Cortex of kidney (tissue), 1 donor: ENCODE data around the gene SLX9.
"Not testable (repeated sequence)": the region's sequence is repeated elsewhere in the genome, so short reads cannot be mapped to it uniquely, and the experiment has no call there.

Experiments
- DNase-seq: peaks from one replicate; lab custom pipeline; 2025; lab: John Stamatoyannopoulos, UW

The SLX9 gene

DNA sequence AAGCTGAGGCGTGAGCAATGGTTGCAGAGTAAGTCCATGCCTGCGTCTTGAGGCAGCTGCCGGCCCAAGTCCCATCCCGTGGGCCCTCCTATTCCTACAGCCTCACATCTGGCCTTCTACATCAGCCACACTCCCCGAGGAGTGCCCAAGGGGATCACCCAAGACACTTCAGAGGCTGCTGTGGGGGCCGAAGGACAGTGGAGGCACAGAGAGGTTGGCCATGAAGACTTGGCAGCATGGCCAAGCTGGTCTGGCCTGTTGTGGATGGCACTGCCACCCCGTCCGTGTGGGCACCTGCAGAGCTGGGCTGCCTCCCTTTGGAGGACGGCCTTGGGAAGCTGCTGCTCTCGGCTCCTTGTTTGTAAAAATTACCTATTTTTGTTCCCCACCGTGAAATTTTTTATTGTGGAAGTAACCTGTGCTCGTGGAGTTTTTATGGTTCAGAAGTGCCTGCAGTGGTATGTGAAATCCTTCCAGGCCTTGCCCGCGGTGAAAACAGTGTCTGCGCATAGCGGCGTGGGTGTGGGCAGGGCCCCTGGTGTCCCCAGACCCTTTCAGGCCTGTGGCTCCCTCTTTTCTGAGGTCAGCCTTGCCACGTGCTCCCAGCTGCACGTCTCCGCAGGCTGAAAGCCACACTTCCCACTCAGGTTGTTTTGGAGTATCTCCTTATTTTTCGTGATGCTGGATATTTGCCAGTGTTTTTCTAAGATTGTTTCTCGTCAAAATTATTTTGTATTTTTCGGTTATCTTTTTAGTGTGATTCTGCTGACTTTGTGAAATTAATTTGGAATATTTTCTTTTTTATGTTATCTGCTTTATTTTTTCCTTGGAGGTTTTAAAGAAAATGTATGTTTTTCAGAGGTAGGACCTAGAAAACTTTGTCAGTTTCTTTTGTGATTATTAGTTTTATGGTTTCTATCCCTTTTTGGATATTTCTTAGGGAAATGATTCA lies 20.6 kb downstream of the SLX9 start:
- DNase-seq: no peak

GRCh38 chr21:44962403-44962966 lies 22.7 kb downstream of the SLX9 start:
- no peak for DNase-seq

DNA sequence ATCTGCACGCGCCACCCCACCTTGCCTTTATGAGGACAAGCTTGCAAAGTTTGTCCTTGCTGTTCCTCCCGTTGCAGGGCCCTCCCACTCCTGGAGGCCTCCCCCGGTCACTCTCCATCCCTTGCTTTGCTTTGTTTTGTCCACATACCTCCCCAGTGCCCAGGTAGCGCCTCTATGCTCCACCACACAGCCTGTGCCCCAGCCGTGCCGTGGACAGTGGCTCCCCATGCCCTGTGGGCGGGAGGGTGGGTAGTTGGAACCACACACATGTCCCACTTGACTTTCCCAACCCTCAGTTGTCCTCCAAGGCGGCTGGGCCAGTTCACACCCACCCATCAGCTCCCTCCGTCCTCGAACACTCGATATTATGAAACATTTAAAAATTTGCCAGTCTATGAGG lies 24.6 kb downstream of the SLX9 start:
- no peak for DNase-seq

DNA sequence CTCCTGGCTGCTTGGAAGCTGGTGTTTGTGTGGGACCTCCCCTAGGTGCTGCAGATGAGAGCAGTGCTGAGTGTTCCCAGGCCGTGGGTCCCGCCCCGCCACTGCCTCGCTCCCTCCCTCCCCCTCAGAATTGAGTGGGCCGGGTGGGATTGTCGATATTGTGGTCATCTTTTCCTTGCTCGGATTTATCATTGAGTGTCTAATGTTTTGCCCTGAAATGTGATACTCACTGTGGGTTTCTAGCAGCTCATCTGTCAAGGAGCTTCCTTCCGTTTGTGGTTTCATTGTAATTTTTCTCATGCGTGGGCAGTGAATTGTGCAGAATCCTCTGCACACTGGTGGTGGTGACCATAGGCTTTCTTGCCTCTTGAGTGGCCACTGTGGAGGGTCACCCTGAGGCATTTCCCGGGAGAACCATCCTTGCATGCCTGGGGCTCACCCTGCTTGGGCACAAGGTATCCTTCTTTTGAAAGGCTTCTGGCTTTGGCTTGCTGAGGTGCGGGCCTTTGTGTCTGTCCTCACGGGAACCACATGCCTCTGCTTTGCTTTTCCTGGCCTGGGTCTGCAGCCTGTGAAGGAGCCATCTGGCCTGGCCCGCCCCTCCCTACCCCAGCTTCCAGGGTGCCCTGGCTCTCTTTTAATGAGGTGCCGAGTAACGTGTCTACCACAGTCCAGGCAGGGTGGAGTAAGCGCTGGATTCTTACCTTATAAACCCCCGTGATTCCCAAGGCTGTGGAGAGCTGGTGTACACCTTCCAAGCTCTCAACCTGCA lies 25.6 kb downstream of the SLX9 start:
- DNase-seq: no peak

DNA sequence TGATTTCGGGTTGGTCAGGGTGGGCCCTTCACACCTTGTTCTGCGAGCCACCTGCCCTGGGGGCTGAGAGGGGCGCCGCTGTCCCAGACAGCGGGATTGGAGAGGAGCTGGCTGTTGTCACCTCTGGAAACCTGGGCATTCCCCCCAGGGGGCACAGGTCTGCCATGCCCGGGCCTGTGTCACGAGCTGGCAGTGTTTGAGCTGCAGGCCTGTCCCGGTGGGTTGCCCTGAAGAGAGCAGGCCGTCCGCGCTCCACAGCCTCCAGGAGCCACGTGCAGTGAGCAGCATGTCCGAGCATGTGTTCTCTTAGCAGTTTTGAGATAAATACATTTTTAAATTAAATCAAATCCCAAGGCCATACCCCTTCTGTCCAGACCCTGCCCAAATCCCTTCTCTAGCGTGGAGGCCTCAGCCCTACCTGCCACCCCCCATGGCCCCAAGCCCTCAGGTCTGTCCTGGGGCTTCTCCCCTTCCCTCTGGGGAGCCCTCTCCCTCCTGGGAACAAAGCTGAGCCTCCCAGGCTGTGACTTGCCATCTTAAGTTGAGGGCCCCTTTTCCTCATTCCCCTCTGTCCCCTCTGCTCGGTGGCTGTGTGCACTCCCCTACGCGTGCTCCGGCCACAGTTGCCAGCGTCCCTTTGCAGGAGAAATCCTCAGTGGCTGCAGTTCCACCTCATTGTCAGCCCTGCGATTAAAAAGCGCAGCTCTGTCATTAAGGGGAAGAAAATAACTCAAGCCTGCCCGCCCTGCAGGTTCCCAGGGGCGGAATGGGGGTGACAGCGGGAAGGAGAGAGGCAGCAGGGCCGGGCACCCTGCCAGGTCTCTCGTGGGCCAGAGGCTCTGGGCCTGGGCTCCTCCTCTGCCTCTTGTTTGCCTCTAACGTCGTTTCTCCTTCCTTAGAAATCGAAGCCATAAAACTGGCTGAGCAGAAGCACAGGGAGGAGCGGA lies 26.6 kb downstream of the SLX9 start:
- DNase-seq: no peak

- no peak for DNase-seq
These were observed 27.5 kb downstream of the SLX9 start for GRCh38 chr21:44967082-44968047.

GRCh38 chr21:44969066-44969670 lies 29.3 kb downstream of the SLX9 start:
- no peak for DNase-seq

GRCh38 chr21:44969931-44970755 lies 30.3 kb downstream of the SLX9 start:
- DNase-seq: no peak

GRCh38 chr21:44970766-44971671 lies 31.2 kb downstream of the SLX9 start:
- no peak for DNase-seq

GRCh38 chr21:44971672-44971995 lies 31.8 kb downstream of the SLX9 start:
- no peak for DNase-seq

GRCh38 chr21:44972301-44972814 lies 32.5 kb downstream of the SLX9 start:
- DNase-seq: no peak

DNA sequence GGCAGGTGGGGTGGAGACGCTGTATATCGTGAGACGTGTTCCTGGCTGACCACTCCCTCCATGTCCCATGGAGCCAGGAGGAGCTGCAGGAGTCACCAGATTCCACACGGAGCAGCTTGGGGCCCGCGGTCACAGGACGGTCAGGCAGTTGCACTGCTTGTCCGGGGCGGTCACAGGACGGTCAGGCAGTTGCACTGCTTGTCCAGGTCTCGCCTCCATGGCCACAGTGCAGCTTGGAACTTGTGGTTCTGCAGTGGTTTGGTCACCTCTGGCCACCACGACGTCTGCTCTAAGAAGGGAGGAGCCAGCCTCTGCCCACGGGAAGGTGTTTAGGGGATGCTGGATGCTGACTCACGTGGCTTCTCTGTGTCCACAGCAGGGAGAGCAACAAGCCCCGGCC lies 33.0 kb downstream of the SLX9 start:
- DNase-seq: no peak

GRCh38 chr21:44973598-44973997 lies 33.8 kb downstream of the SLX9 start:
- DNase-seq: no peak

DNA sequence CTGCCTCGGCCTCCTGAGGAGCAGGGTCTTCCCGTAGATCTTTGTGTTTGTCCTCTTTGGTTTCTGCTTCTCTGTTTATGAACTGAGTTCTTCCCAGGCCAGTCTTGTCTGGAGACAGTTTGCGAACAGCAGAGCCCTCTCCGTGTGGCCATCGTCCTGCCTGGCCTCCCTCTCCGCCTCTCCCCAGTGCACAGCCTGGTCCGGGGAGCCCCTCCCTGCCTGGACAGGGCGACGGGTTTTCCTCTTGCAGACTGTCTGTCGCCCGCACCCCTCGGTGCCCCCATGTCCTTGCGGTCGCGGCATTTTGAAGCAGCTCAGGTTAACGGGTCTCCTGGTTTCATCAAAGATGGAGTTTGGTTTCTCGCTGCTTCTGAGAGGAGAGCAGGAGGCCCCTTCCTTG lies 34.8 kb downstream of the SLX9 start:
- no peak for DNase-seq

- no peak for DNase-seq
These were observed 36.1 kb downstream of the SLX9 start for GRCh38 chr21:44975720-44976555.

- not testable (repeated sequence) for DNase-seq
These were observed 36.9 kb downstream of the SLX9 start for GRCh38 chr21:44976556-44977393.
